SK-N-SH treated with all-trans-retinoic acid at 6 μM for 48 hours (cell line): ENCODE results near the gene ZNF473.

ENCODE experiments used
- ATAC-seq: fragments of 200-7000 bp; cut with Tn5 transposase; 3 replicates; pipeline ENCODE4 v1.9.1; 2020; ENCODE audit warnings: mild to moderate bottlenecking, moderate library complexity
- ARNTL ChIP-seq: fragments of 450-650 bp; formaldehyde crosslinking; IDR thresholded peaks from 2 replicates; pipeline ENCODE4 v1.5.0; 2020; ENCODE audit warnings: low read depth, mild to moderate bottlenecking, moderate library complexity, borderline replicate concordance
- CREB5 ChIP-seq: fragments of 250-450 bp; sonication (Bioruptor Pico); IDR thresholded peaks from 2 replicates; pipeline ENCODE4 v1.5.1; 2020; ENCODE audit warnings: low read depth, mild to moderate bottlenecking, moderate library complexity
- CSDC2 ChIP-seq: fragments of 250-450 bp; sonication (Bioruptor Pico); IDR thresholded peaks from 2 replicates; pipeline ENCODE4 v1.5.0; 2020; ENCODE audit warnings: mild to moderate bottlenecking, moderate library complexity
- CSRNP3 ChIP-seq: fragments of 250-450 bp; sonication (Bioruptor Pico); IDR thresholded peaks from 2 replicates; pipeline ENCODE4 v1.5.1; 2021; ENCODE audit warnings: mild to moderate bottlenecking, moderate library complexity
- ESRRG ChIP-seq: fragments of 250-450 bp; sonication (Bioruptor Pico); IDR thresholded peaks from 2 replicates; pipeline ENCODE4 v1.6.1; 2021; ENCODE audit warnings: mild to moderate bottlenecking
- GLIS3 ChIP-seq: fragments of 250-450 bp; sonication (Bioruptor Pico); IDR thresholded peaks from 2 replicates; pipeline ENCODE4 v1.5.0; 2020; ENCODE audit warnings: mild to moderate bottlenecking, moderate library complexity
- ISL1 ChIP-seq: fragments of 250-450 bp; sonication (Bioruptor Pico); IDR thresholded peaks from 2 replicates; pipeline ENCODE4 v2.1.2; 2022; ENCODE audit warnings: mild to moderate bottlenecking, moderate library complexity
- OSR1 ChIP-seq: fragments of 250-450 bp; sonication (Bioruptor Pico); IDR thresholded peaks from 2 replicates; pipeline ENCODE4 v1.8.0; 2022; ENCODE audit warnings: moderate library complexity, mild to moderate bottlenecking, inconsistent platforms
- PATZ1 ChIP-seq: fragments of 250-450 bp; sonication (Bioruptor Pico); IDR thresholded peaks from 2 replicates; pipeline ENCODE4 v1.8.0; 2020; ENCODE audit warnings: mild to moderate bottlenecking, moderate library complexity, borderline replicate concordance
- POU6F1 ChIP-seq: fragments of 250-450 bp; sonication (Bioruptor Pico); IDR thresholded peaks from 2 replicates; pipeline ENCODE4 v1.8.0; 2021; ENCODE audit warnings: low read depth, mild to moderate bottlenecking, moderate library complexity, borderline replicate concordance
- PPARA ChIP-seq: fragments of 250-450 bp; sonication (Bioruptor Pico); IDR thresholded peaks from 2 replicates; pipeline ENCODE4 v1.5.0; 2020; ENCODE audit warnings: mild to moderate bottlenecking, borderline replicate concordance
- RARB ChIP-seq: fragments of 250-450 bp; sonication (Bioruptor Pico); IDR thresholded peaks from 2 replicates; pipeline ENCODE4 v1.8.0; 2021; ENCODE audit warnings: mild to moderate bottlenecking, moderate library complexity
- SNAI2 ChIP-seq: fragments of 250-450 bp; sonication (Bioruptor Pico); IDR thresholded peaks from 2 replicates; pipeline ENCODE4 v1.5.0; 2020; ENCODE audit warnings: mild to moderate bottlenecking, moderate library complexity
- TCF4 ChIP-seq: fragments of 250-450 bp; sonication (Bioruptor Pico); IDR thresholded peaks from 2 replicates; pipeline ENCODE4 v1.8.0; 2021; ENCODE audit warnings: mild to moderate bottlenecking, moderate library complexity, borderline replicate concordance
- TOX ChIP-seq: fragments of 250-450 bp; sonication (Bioruptor Pico); IDR thresholded peaks from 2 replicates; pipeline ENCODE4 v1.8.0; 2021; ENCODE audit warnings: mild to moderate bottlenecking, moderate library complexity, borderline replicate concordance
- TSHZ2 ChIP-seq: fragments of 250-450 bp; sonication (Bioruptor Pico); IDR thresholded peaks from 2 replicates; pipeline ENCODE4 v1.5.0; 2020; ENCODE audit warnings: mild to moderate bottlenecking, moderate library complexity
- ZC3H10 ChIP-seq: fragments of 250-450 bp; sonication (Bioruptor Pico); IDR thresholded peaks from 2 replicates; pipeline ENCODE4 v1.5.1; 2021; ENCODE audit warnings: mild to moderate bottlenecking, moderate library complexity
- ZFP3 ChIP-seq: fragments of 250-450 bp; sonication (Bioruptor Pico); IDR thresholded peaks from 2 replicates; pipeline ENCODE4 v1.5.0; 2020; ENCODE audit warnings: mild to moderate bottlenecking, moderate library complexity
- ZNF565 ChIP-seq: fragments of 450-650 bp; formaldehyde crosslinking; conservative IDR thresholded peaks from 2 replicates; pipeline ENCODE4 v1.5.0; 2020; ENCODE audit warnings: low read depth, mild to moderate bottlenecking, moderate library complexity
- ZNF70 ChIP-seq: fragments of 450-650 bp; formaldehyde crosslinking; IDR thresholded peaks from 2 replicates; pipeline ENCODE4 v1.5.0; 2020; ENCODE audit warnings: mild to moderate bottlenecking, moderate library complexity
- ZNF8 ChIP-seq: fragments of 450-650 bp; formaldehyde crosslinking; IDR thresholded peaks from 2 replicates; pipeline ENCODE4 v1.5.0; 2020; ENCODE audit warnings: mild to moderate bottlenecking, moderate library complexity

ZNF473 gene

GRCh38 chr19:50051964-50052363 lies 26.2 kb downstream of the ZNF473 start:
- no peak for TF ChIP-seq TCF4
- peak; percentile 89 for TF ChIP-seq ZFP3
- ATAC-seq = no peak

- TF ChIP-seq POU6F1 (CRISPR knock-in tag) (no peak), CREB5 (CRISPR knock-in tag) (no peak), ZFP3 (no peak), TSHZ2 (CRISPR knock-in tag) (no peak), SNAI2 (CRISPR knock-in tag) (no peak), ZNF70 (CRISPR knock-in tag) (no peak), TCF4 (no peak), ISL1 (CRISPR knock-in tag) (no peak), ESRRG (CRISPR knock-in tag) (no peak), TOX (no peak), PATZ1 (no peak), ZNF8 (no peak), ZNF565 (CRISPR knock-in tag) (no peak), CSRNP3 (CRISPR knock-in tag) (no peak), PPARA (CRISPR knock-in tag) (no peak), CSDC2 (CRISPR knock-in tag) (no peak), RARB (CRISPR knock-in tag) (no peak), OSR1 (no peak)
- ATAC-seq = no peak
Observed at GRCh38 chr19:50053119-50053518, 27.3 kb downstream of the ZNF473 start.

- TF ChIP-seq OSR1 = no peak
- no peak for TF ChIP-seq ZC3H10 (CRISPR knock-in tag)
- no peak for TF ChIP-seq ZNF70 (CRISPR knock-in tag)
- TF ChIP-seq TCF4 = no peak
- TF ChIP-seq CSDC2 (CRISPR knock-in tag) = no peak
- no peak for TF ChIP-seq ARNTL
- no peak for TF ChIP-seq ESRRG (CRISPR knock-in tag)
- TF ChIP-seq ZFP3 = no peak
- no peak for TF ChIP-seq GLIS3 (CRISPR knock-in tag)
- TF ChIP-seq POU6F1 (CRISPR knock-in tag) = no peak
- no peak for TF ChIP-seq ZNF565 (CRISPR knock-in tag)
- ATAC-seq = no peak
Observed at GRCh38 chr19:50058425-50058824, 32.6 kb downstream of the ZNF473 start.
